ENCODE results near the gene KIF5C.

DNA sequence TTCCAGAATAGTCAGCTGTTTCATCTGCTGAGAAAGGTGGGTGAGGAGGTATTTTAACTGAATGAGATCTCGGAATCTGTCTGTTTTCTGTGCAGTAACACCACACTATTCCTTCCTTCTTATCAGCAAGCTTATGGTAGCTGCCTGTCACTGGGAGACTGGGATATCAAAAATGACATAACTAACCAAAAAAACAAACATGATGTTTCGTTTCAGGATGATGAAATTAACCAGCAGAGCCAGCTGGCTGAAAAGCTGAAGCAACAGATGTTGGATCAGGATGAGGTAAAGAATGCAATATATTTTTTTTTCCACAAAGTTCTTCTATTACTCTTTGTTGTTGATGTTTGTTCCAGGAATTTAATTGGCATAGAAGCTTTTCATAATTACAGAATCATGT is 103.7 kb downstream of the KIF5C start:
- TF ChIP-seq CTCF (IDR thresholded peaks at IDR 0.05) (no peak), EZH2 (IDR thresholded peaks at IDR 0.05; ENCODE audit: borderline replicate concordance, insufficient read depth, low read depth, low read length, poor library complexity, severe bottlenecking) (no peak)

Measured in B cell (primary cell).